Measurements from ENCODE around the gene RETREG1.

The RETREG1 gene

GRCh38 chr5:16538006-16538405 is 78.8 kb downstream of the RETREG1 start:
- H3F3A ChIP-seq (ENCODE audit: insufficient read depth, low read length), result no peaks in the 10 kb centered on the region
- TF ChIP-seq EZH2 (optimal IDR thresholded peaks at IDR 0.05; ENCODE audit: low read depth, low read length), result no peak
- no peak for TF ChIP-seq EZH2phosphoT487 (IDR thresholded peaks at IDR 0.05; ENCODE audit: low read length)
- no peak for TF ChIP-seq CTCF (IDR thresholded peaks at IDR 0.05; ENCODE audit: low read length)
- H2AFZ ChIP-seq (ENCODE audit: low read length), result no peak overlapping the region
- DNase-seq, result no peak
- H3K4me3 ChIP-seq (ENCODE audit: low read length), result no peak overlapping the region
- H3K79me2 ChIP-seq (ENCODE audit: low read length), result no peaks in the 10 kb centered on the region
- no peaks in the 10 kb centered on the region for H3K9me3 ChIP-seq (replicated peaks; ENCODE audit: insufficient read depth, low read length)
- H3K4me1 ChIP-seq (ENCODE audit: low read length), result no peaks in the 10 kb centered on the region
- no peak overlapping the region for H3K27ac ChIP-seq (ENCODE audit: low read length)
- H3K9ac ChIP-seq (ENCODE audit: low read length), result no peak overlapping the region
- H3K4me2 ChIP-seq (ENCODE audit: low read depth, low read length), result no peak overlapping the region
- H4K20me1 ChIP-seq (ENCODE audit: insufficient read depth, low read length), result no peaks in the 10 kb centered on the region
- H3K9me2 ChIP-seq (replicated peaks; ENCODE audit: insufficient read depth, low read length), result no peaks in the 10 kb centered on the region
- H3K27me3 ChIP-seq (replicated peaks; ENCODE audit: insufficient read depth, low read length), result no peaks in the 10 kb centered on the region
- no peaks in the 10 kb centered on the region for H3K36me3 ChIP-seq (replicated peaks; ENCODE audit: insufficient read depth, low read length)

GRCh38 chr5:16536818-16537217 is 80.0 kb downstream of the RETREG1 start:
- Histone ChIP-seq H3K9me3 (replicated peaks; ENCODE audit: insufficient read depth, low read length) (no peaks in the 10 kb centered on the region), H3K9ac (ENCODE audit: low read length) (no peak overlapping the region), H3K79me2 (ENCODE audit: low read length) (no peaks in the 10 kb centered on the region), H2AFZ (ENCODE audit: low read length) (no peak overlapping the region), H3K36me3 (replicated peaks; ENCODE audit: insufficient read depth, low read length) (no peaks in the 10 kb centered on the region), H3K4me3 (ENCODE audit: low read length) (no peak overlapping the region), H3F3A (ENCODE audit: insufficient read depth, low read length) (no peaks in the 10 kb centered on the region), H3K27ac (ENCODE audit: low read length) (no peak overlapping the region), H3K4me2 (ENCODE audit: low read depth, low read length) (no peak overlapping the region), H3K9me2 (replicated peaks; ENCODE audit: insufficient read depth, low read length) (no peaks in the 10 kb centered on the region), H4K20me1 (ENCODE audit: insufficient read depth, low read length) (no peaks in the 10 kb centered on the region), H3K4me1 (ENCODE audit: low read length) (no peaks in the 10 kb centered on the region), H3K27me3 (replicated peaks; ENCODE audit: insufficient read depth, low read length) (no peaks in the 10 kb centered on the region)
- TF ChIP-seq EZH2 (optimal IDR thresholded peaks at IDR 0.05; ENCODE audit: low read depth, low read length) (no peak), EZH2phosphoT487 (IDR thresholded peaks at IDR 0.05; ENCODE audit: low read length) (no peak), CTCF (IDR thresholded peaks at IDR 0.05; ENCODE audit: low read length) (no peak)
- no peak for DNase-seq

- H3K4me1 ChIP-seq (ENCODE audit: low read length), result no peaks in the 10 kb centered on the region
- no peak overlapping the region for H3K4me3 ChIP-seq (ENCODE audit: low read length)
- DNase-seq, result no peak
- H3F3A ChIP-seq (ENCODE audit: insufficient read depth, low read length), result no peaks in the 10 kb centered on the region
- no peaks in the 10 kb centered on the region for H3K36me3 ChIP-seq (replicated peaks; ENCODE audit: insufficient read depth, low read length)
- TF ChIP-seq CTCF (IDR thresholded peaks at IDR 0.05; ENCODE audit: low read length), result no peak
- TF ChIP-seq EZH2phosphoT487 (IDR thresholded peaks at IDR 0.05; ENCODE audit: low read length), result no peak
- TF ChIP-seq EZH2 (optimal IDR thresholded peaks at IDR 0.05; ENCODE audit: low read depth, low read length), result no peak
- H2AFZ ChIP-seq (ENCODE audit: low read length), result no peak overlapping the region
- H3K9me3 ChIP-seq (replicated peaks; ENCODE audit: insufficient read depth, low read length), result no peaks in the 10 kb centered on the region
- H3K27me3 ChIP-seq (replicated peaks; ENCODE audit: insufficient read depth, low read length), result no peaks in the 10 kb centered on the region
- H4K20me1 ChIP-seq (ENCODE audit: insufficient read depth, low read length), result no peaks in the 10 kb centered on the region
- no peak overlapping the region for H3K4me2 ChIP-seq (ENCODE audit: low read depth, low read length)
- no peak overlapping the region for H3K9ac ChIP-seq (ENCODE audit: low read length)
- H3K9me2 ChIP-seq (replicated peaks; ENCODE audit: insufficient read depth, low read length), result no peaks in the 10 kb centered on the region
- no peak overlapping the region for H3K27ac ChIP-seq (ENCODE audit: low read length)
- H3K79me2 ChIP-seq (ENCODE audit: low read length), result no peaks in the 10 kb centered on the region
Measured at GRCh38 chr5:16536246-16536645, 80.6 kb downstream of the RETREG1 start.
